Karpas-422 (cell line): Measurements from ENCODE around the gene TMEM87B. TPM values are rescaled to one million over a fixed set of nuclear protein-coding genes. Genes with fewer than 3 reads are reported as not detected.

Experiments used
- DNase-seq: peaks from one replicate; pipeline ENCODE4 v3.0.0-alpha.2; 2015
- H2AFZ ChIP-seq: fragments of 200-600 bp; sonication (generic); 2 replicates; pipeline ENCODE4 v1.6.1; 2014; ENCODE audit warnings: antibody characterized with exemption, low read length, mixed read lengths
- H3K27ac ChIP-seq: fragments of 200-600 bp; sonication (generic); 2 replicates; pipeline ENCODE4 v1.5.1; 2014; ENCODE audit warnings: mild to moderate bottlenecking, low read length, moderate library complexity
- H3K27me3 ChIP-seq: fragments of 200-600 bp; sonication (generic); 2 replicates; pipeline ENCODE4 v1.6.1; 2014; ENCODE audit warnings: low read length, mixed read lengths
- H3K36me3 ChIP-seq: fragments of 200-600 bp; sonication (generic); 2 replicates; pipeline ENCODE4 v1.6.1; 2014; ENCODE audit warnings: low read length, mixed read lengths; ENCODE audit not compliant: insufficient read depth
- H3K4me1 ChIP-seq: fragments of 200-600 bp; sonication (generic); 2 replicates; pipeline ENCODE4 v1.6.1; 2014; ENCODE audit warnings: mild to moderate bottlenecking, low read length, mixed read lengths
- H3K4me2 ChIP-seq: fragments of 200-600 bp; sonication (generic); 2 replicates; pipeline ENCODE4 v1.6.1; 2014; ENCODE audit warnings: low read length, low read depth, mild to moderate bottlenecking; ENCODE audit not compliant: poor library complexity, severe bottlenecking
- H3K4me3 ChIP-seq: fragments of 200-600 bp; sonication (generic); 2 replicates; pipeline ENCODE4 v1.5.1; 2014; ENCODE audit warnings: mild to moderate bottlenecking, antibody characterized with exemption, low read length, mixed read lengths
- H3K79me2 ChIP-seq: fragments of 200-600 bp; sonication (generic); 2 replicates; pipeline ENCODE4 v1.6.1; 2014; ENCODE audit warnings: mild to moderate bottlenecking, low read length, mixed read lengths
- H3K9ac ChIP-seq: fragments of 200-600 bp; sonication (generic); 2 replicates; pipeline ENCODE4 v1.6.0; 2014; ENCODE audit warnings: low read length
- H3K9me2 ChIP-seq: fragments of 200-600 bp; sonication (generic), shearing (Covaris generic); replicated peaks from 2 replicates; pipeline ENCODE4 v1.6.0; 2014; ENCODE audit warnings: mild to moderate bottlenecking, low read length, moderate library complexity; ENCODE audit not compliant: insufficient read depth
- H3K9me3 ChIP-seq: fragments of 300-700, 200-600 bp; sonication (generic); 2 replicates; pipeline ENCODE4 v1.6.1; 2014; ENCODE audit warnings: low read length, mixed read lengths
- H4K20me1 ChIP-seq: fragments of 200-600 bp; sonication (generic); 2 replicates; pipeline ENCODE4 v1.6.1; 2014; ENCODE audit warnings: mild to moderate bottlenecking, antibody characterized with exemption, low read length, low read depth; ENCODE audit not compliant: insufficient read depth
- total RNA-seq: library from RNA; depleted of rRNA; stranded (reverse); fragments of >200 nt; shearing (Covaris generic); gene quantifications from 2 replicates; pipeline ENCODE4 v1.2.3, GENCODE V29; 2014; ENCODE audit warnings: low replicate concordance

TMEM87B gene
- total RNA-seq, 1 experiment from 2014 or later: 25.5 TPM

GRCh38 chr2:112018846-112019245 lies 36.2 kb upstream of the TMEM87B start:
- no peaks in the 10 kb centered on the region for H3K79me2 ChIP-seq
- H4K20me1 ChIP-seq: no peaks in the 10 kb centered on the region
- no peaks in the 10 kb centered on the region for H3K9me2 ChIP-seq
- H3K27ac ChIP-seq: no peak overlapping the region
- no peak overlapping the region for H3K4me3 ChIP-seq
- no peaks in the 10 kb centered on the region for H3K9me3 ChIP-seq
- H3K4me1 ChIP-seq: no peaks in the 10 kb centered on the region
- H3K36me3 ChIP-seq: no peaks in the 10 kb centered on the region
- DNase-seq: no peak
- H3K9ac ChIP-seq: no peak overlapping the region
- H2AFZ ChIP-seq: no peak overlapping the region
- H3K27me3 ChIP-seq: no peaks in the 10 kb centered on the region
- H3K4me2 ChIP-seq: no peak overlapping the region

- H3K4me3 ChIP-seq: no peak overlapping the region
- no peak for DNase-seq
- no peak overlapping the region for H2AFZ ChIP-seq
- no peaks in the 10 kb centered on the region for H3K4me1 ChIP-seq
- H3K4me2 ChIP-seq: no peak overlapping the region
- no peaks in the 10 kb centered on the region for H3K9me3 ChIP-seq
- no peaks in the 10 kb centered on the region for H3K9me2 ChIP-seq
- no peaks in the 10 kb centered on the region for H3K79me2 ChIP-seq
- no peak overlapping the region for H3K9ac ChIP-seq
- H3K36me3 ChIP-seq: no peaks in the 10 kb centered on the region
- H4K20me1 ChIP-seq: no peaks in the 10 kb centered on the region
- H3K27ac ChIP-seq: no peak overlapping the region
- H3K27me3 ChIP-seq: no peaks in the 10 kb centered on the region
Observed at GRCh38 chr2:112019569-112019982, 35.5 kb upstream of the TMEM87B start.

- H3K9me3 ChIP-seq: no peaks in the 10 kb centered on the region
- H3K9me2 ChIP-seq: no peaks in the 10 kb centered on the region
- H3K27me3 ChIP-seq: no peaks in the 10 kb centered on the region
- no peaks in the 10 kb centered on the region for H3K79me2 ChIP-seq
- H3K4me2 ChIP-seq: no peak overlapping the region
- H4K20me1 ChIP-seq: no peaks in the 10 kb centered on the region
- H3K27ac ChIP-seq: no peak overlapping the region
- H3K4me1 ChIP-seq: no peaks in the 10 kb centered on the region
- H3K9ac ChIP-seq: no peak overlapping the region
- no peak overlapping the region for H3K4me3 ChIP-seq
- no peak for DNase-seq
- no peak overlapping the region for H2AFZ ChIP-seq
- H3K36me3 ChIP-seq: no peaks in the 10 kb centered on the region
Observed at GRCh38 chr2:112020561-112020960, 34.5 kb upstream of the TMEM87B start.

- no peak for DNase-seq
- Histone ChIP-seq H3K36me3 (no peaks in the 10 kb centered on the region), H3K27me3 (no peaks in the 10 kb centered on the region), H3K4me1 (no peaks in the 10 kb centered on the region), H2AFZ (no peak overlapping the region), H3K9me2 (no peaks in the 10 kb centered on the region), H3K4me2 (no peak overlapping the region), H3K9ac (no peak overlapping the region), H3K9me3 (no peaks in the 10 kb centered on the region), H3K4me3 (no peak overlapping the region), H4K20me1 (no peaks in the 10 kb centered on the region), H3K79me2 (no peaks in the 10 kb centered on the region), H3K27ac (no peak overlapping the region)
Observed at GRCh38 chr2:112021290-112021689, 33.8 kb upstream of the TMEM87B start.

GRCh38 chr2:112021781-112022231 lies 33.3 kb upstream of the TMEM87B start:
- no peak overlapping the region for H3K27ac ChIP-seq
- no peaks in the 10 kb centered on the region for H3K9me3 ChIP-seq
- no peak overlapping the region for H3K4me3 ChIP-seq
- no peak for DNase-seq
- H3K79me2 ChIP-seq: no peaks in the 10 kb centered on the region
- no peaks in the 10 kb centered on the region for H3K36me3 ChIP-seq
- H3K9ac ChIP-seq: no peak overlapping the region
- no peaks in the 10 kb centered on the region for H3K4me1 ChIP-seq
- H3K27me3 ChIP-seq: no peaks in the 10 kb centered on the region
- H3K9me2 ChIP-seq: no peaks in the 10 kb centered on the region
- H2AFZ ChIP-seq: no peak overlapping the region
- H3K4me2 ChIP-seq: no peak overlapping the region
- H4K20me1 ChIP-seq: no peaks in the 10 kb centered on the region

GRCh38 chr2:112023707-112024106 lies 31.4 kb upstream of the TMEM87B start:
- Histone ChIP-seq H3K27me3 (no peaks in the 10 kb centered on the region), H3K79me2 (no peaks in the 10 kb centered on the region), H3K4me1 (no peaks in the 10 kb centered on the region), H3K9me3 (no peaks in the 10 kb centered on the region), H4K20me1 (no peaks in the 10 kb centered on the region), H3K9me2 (no peaks in the 10 kb centered on the region), H2AFZ (no peak overlapping the region), H3K36me3 (no peaks in the 10 kb centered on the region), H3K4me3 (no peak overlapping the region), H3K9ac (no peak overlapping the region), H3K4me2 (no peak overlapping the region), H3K27ac (no peak overlapping the region)
- no peak for DNase-seq

GRCh38 chr2:112024231-112024630 lies 30.8 kb upstream of the TMEM87B start:
- H3K9me3 ChIP-seq: no peaks in the 10 kb centered on the region
- H3K27me3 ChIP-seq: no peaks in the 10 kb centered on the region
- no peak for DNase-seq
- H3K4me3 ChIP-seq: no peak overlapping the region
- no peak overlapping the region for H2AFZ ChIP-seq
- H3K27ac ChIP-seq: no peak overlapping the region
- no peaks in the 10 kb centered on the region for H3K79me2 ChIP-seq
- no peaks in the 10 kb centered on the region for H4K20me1 ChIP-seq
- no peak overlapping the region for H3K9ac ChIP-seq
- no peak overlapping the region for H3K4me2 ChIP-seq
- H3K36me3 ChIP-seq: no peaks in the 10 kb centered on the region
- H3K4me1 ChIP-seq: no peaks in the 10 kb centered on the region
- H3K9me2 ChIP-seq: no peaks in the 10 kb centered on the region

- Histone ChIP-seq H3K9ac (no peak overlapping the region), H3K4me3 (no peak overlapping the region), H3K4me1 (no peaks in the 10 kb centered on the region)
Observed at GRCh38 chr2:112024896-112025491, 30.1 kb upstream of the TMEM87B start.

More at GRCh38 chr2:112024896-112025491, 30.1 kb upstream of the TMEM87B start:
- Histone ChIP-seq H3K27ac (no peak overlapping the region), H3K79me2 (no peaks in the 10 kb centered on the region), H3K4me2 (no peak overlapping the region), H2AFZ (no peak overlapping the region), H3K36me3 (no peaks in the 10 kb centered on the region), H4K20me1 (no peaks in the 10 kb centered on the region), H3K9me2 (no peaks in the 10 kb centered on the region), H3K9me3 (no peaks in the 10 kb centered on the region), H3K27me3 (no peaks in the 10 kb centered on the region)
- DNase-seq: no peak
